ENCODE data around the gene WIPF1. TPM values are rescaled to one million over a fixed set of nuclear protein-coding genes. Genes with fewer than 3 reads are reported as not detected.
A peak's percentile ranks its signal among the peaks of the same experiment; 100 is the strongest.

WIPF1 gene
- total and polyA plus RNA-seq, 7 experiments from 2014 or later, result 92.3 to 514 (median 329) TPM

- CTCF ChIA-PET, result interaction anchor here (1.9 kb wide), 1 partner anchor 10 kb away, joined by 6 read pairs; no protein-coding TSS in a partner anchor
- peak; percentile 32 for ATAC-seq
- Histone ChIP-seq H3K36me3 (ENCODE audit: control insufficient read depth in 2 of 3, insufficient read depth in 3 of 3, low read length in 3 of 3) (peaks cover 59 to 89% (median 64%) of the 10 kb centered on the region in 3 experiments), H3K27ac (ENCODE audit: low read depth, low read length) (no peak overlapping the region), H3K4me1 (ENCODE audit: control insufficient read depth in 2 of 2, insufficient read depth in 2 of 2, low read length in 2 of 2) (peaks cover 0 to 9% of the 10 kb centered on the region in 2 donors), H3K27me3 (ENCODE audit: control insufficient read depth in 2 of 2, insufficient read depth in 2 of 2, low read length in 2 of 2) (no peaks in the 10 kb centered on the region), H3K4me3 (ENCODE audit: low read length) (no peak overlapping the region), H3K9me3 (ENCODE audit: control insufficient read depth in 2 of 3, low read length in 3 of 3) (no peaks in the 10 kb centered on the region)
- Mint-ChIP-seq H3K36me3 (peaks cover 7 to 66% (median 54%) of the 10 kb centered on the region in 5 donors), H3K27me3 (no peaks in the 10 kb centered on the region), H3K9me3 (no peaks in the 10 kb centered on the region), H3K4me1 (peaks cover 30 to 53% (median 37%) of the 10 kb centered on the region in 7 donors), H3K4me3 (no peak overlapping the region), H3K27ac (peak overlapping the region in 5 of 9 donors; percentile 36 to 80 (median 52))
- no peak for DNase-seq
- POLR2A ChIA-PET, result interaction anchor here (1.1 to 2.1 kb wide), 4 partner anchors 26 to 115 kb away, joined by 3 to 8 read pairs (median 4); partner anchors contain the start of gene GPR155
- intact Hi-C loops (cut with micrococcal nuclease), result no loop called here
Observed at GRCh38 chr2:174568425-174568824, 29.2 kb downstream of the WIPF1 start.

GRCh38 chr2:174566871-174567270 is 30.7 kb downstream of the WIPF1 start:
- intact Hi-C loops (cut with micrococcal nuclease), result no loop called here
- H3K4me3 ChIP-seq (ENCODE audit: low read length), result no peak overlapping the region
- Mint-ChIP-seq H3K36me3 (peaks cover 0 to 67% (median 57%) of the 10 kb centered on the region in 5 donors), H3K27ac (peak overlapping the region in 8 of 9 donors; percentile 22 to 85 (median 72)), H3K9me3 (no peaks in the 10 kb centered on the region), H3K4me1 (peaks cover 22 to 46% (median 29%) of the 10 kb centered on the region in 7 donors), H3K27me3 (no peaks in the 10 kb centered on the region), H3K4me3 (no peak overlapping the region)
- ATAC-seq (no peak), DNase-seq (no peak)
- peaks cover 0 to 8% of the 10 kb centered on the region in 2 donors for H3K4me1 ChIP-seq (ENCODE audit: control insufficient read depth in 2 of 2, insufficient read depth in 2 of 2, low read length in 2 of 2)
- no peak overlapping the region for H3K27ac ChIP-seq (ENCODE audit: low read depth, low read length)
- no peaks in the 10 kb centered on the region for H3K27me3 ChIP-seq (ENCODE audit: control insufficient read depth in 2 of 2, insufficient read depth in 2 of 2, low read length in 2 of 2)
- ChIA-PET CTCF (no interaction called here), POLR2A (no interaction called here)
- H3K9me3 ChIP-seq (ENCODE audit: control insufficient read depth in 2 of 3, low read length in 3 of 3), result no peaks in the 10 kb centered on the region
- H3K36me3 ChIP-seq (ENCODE audit: control insufficient read depth in 2 of 3, insufficient read depth in 3 of 3, low read length in 3 of 3), result peaks cover 65 to 89% (median 68%) of the 10 kb centered on the region in 3 experiments

- POLR2A ChIA-PET, result interaction anchor here (1.2 kb wide), 2 partner anchors 13 to 22 kb away, joined by 3 read pairs; no protein-coding TSS in a partner anchor
- Histone ChIP-seq H3K4me3 (ENCODE audit: low read length) (no peak overlapping the region), H3K9me3 (ENCODE audit: control insufficient read depth in 2 of 3, low read length in 3 of 3) (no peaks in the 10 kb centered on the region), H3K27me3 (ENCODE audit: control insufficient read depth in 2 of 2, insufficient read depth in 2 of 2, low read length in 2 of 2) (no peaks in the 10 kb centered on the region), H3K36me3 (ENCODE audit: control insufficient read depth in 2 of 3, insufficient read depth in 3 of 3, low read length in 3 of 3) (peaks cover 46 to 80% (median 65%) of the 10 kb centered on the region in 3 experiments), H3K27ac (ENCODE audit: low read depth, low read length) (peak overlapping the region; percentile 38), H3K4me1 (ENCODE audit: control insufficient read depth in 2 of 2, insufficient read depth in 2 of 2, low read length in 2 of 2) (peaks cover 0 to 3% of the 10 kb centered on the region in 2 donors)
- no peak overlapping the region for H3K4me3 Mint-ChIP-seq
- H3K4me1 Mint-ChIP-seq, result peaks cover 4 to 23% (median 9%) of the 10 kb centered on the region in 7 donors
- no peaks in the 10 kb centered on the region for H3K27me3 Mint-ChIP-seq
- peak overlapping the region in 4 of 9 donors; percentile 28 to 83 (median 58) for H3K27ac Mint-ChIP-seq
- DNase-seq (no peak), ATAC-seq (no peak)
- CTCF ChIA-PET, result interaction anchor here (0.6 kb wide), 1 partner anchor 83 kb away, joined by 6 read pairs; no protein-coding TSS in a partner anchor
- H3K9me3 Mint-ChIP-seq, result no peaks in the 10 kb centered on the region
- H3K36me3 Mint-ChIP-seq, result peaks cover 0 to 57% (median 41%) of the 10 kb centered on the region in 5 donors
- intact Hi-C loops (cut with micrococcal nuclease), result no loop called here
Observed at GRCh38 chr2:174563530-174564282, 33.9 kb downstream of the WIPF1 start.

- no peaks in the 10 kb centered on the region for H3K9me3 Mint-ChIP-seq
- H3K4me1 Mint-ChIP-seq, result peaks cover 4 to 16% (median 7%) of the 10 kb centered on the region in 7 donors
- H3K9me3 ChIP-seq (ENCODE audit: control insufficient read depth in 2 of 3, low read length in 3 of 3), result no peaks in the 10 kb centered on the region
- CTCF ChIA-PET, result interaction anchor here (1.6 kb wide), 1 partner anchor 99 kb away, joined by 3 read pairs; no protein-coding TSS in a partner anchor
- ATAC-seq (no peak), DNase-seq (no peak)
- H3K4me3 ChIP-seq (ENCODE audit: low read length), result no peak overlapping the region
- H3K27me3 ChIP-seq (ENCODE audit: control insufficient read depth in 2 of 2, insufficient read depth in 2 of 2, low read length in 2 of 2), result no peaks in the 10 kb centered on the region
- peaks cover 0 to 51% (median 32%) of the 10 kb centered on the region in 5 donors for H3K36me3 Mint-ChIP-seq
- intact Hi-C loops (cut with micrococcal nuclease), result loop anchor here in 1 of 2 donors (2.0 kb wide), 1 partner anchor 15 kb away; no protein-coding TSS in a partner anchor
- no peaks in the 10 kb centered on the region for H3K27me3 Mint-ChIP-seq
- no peak overlapping the region for H3K27ac ChIP-seq (ENCODE audit: low read depth, low read length)
- peaks cover 35 to 71% (median 53%) of the 10 kb centered on the region in 3 experiments for H3K36me3 ChIP-seq (ENCODE audit: control insufficient read depth in 2 of 3, insufficient read depth in 3 of 3, low read length in 3 of 3)
- peaks cover 0 to 3% of the 10 kb centered on the region in 2 donors for H3K4me1 ChIP-seq (ENCODE audit: control insufficient read depth in 2 of 2, insufficient read depth in 2 of 2, low read length in 2 of 2)
- no peak overlapping the region for H3K4me3 Mint-ChIP-seq
- POLR2A ChIA-PET, result interaction anchor here (0.8 to 1.0 kb wide), 3 partner anchors 9 to 74 kb away, joined by 3 to 5 read pairs (median 4); no protein-coding TSS in a partner anchor
- H3K27ac Mint-ChIP-seq, result peak overlapping the region in 4 of 9 donors; percentile 57 to 80 (median 66)
Observed at GRCh38 chr2:174561972-174562370, 35.6 kb downstream of the WIPF1 start.

GRCh38 chr2:174561283-174561971 is 36.2 kb downstream of the WIPF1 start:
- POLR2A ChIA-PET, result interaction anchor here (0.8 to 0.9 kb wide), 2 partner anchors 9 to 73 kb away, joined by 4 to 5 read pairs; no protein-coding TSS in a partner anchor
- DNase-seq, result no peak
- Histone ChIP-seq H3K4me1 (ENCODE audit: control insufficient read depth in 2 of 2, insufficient read depth in 2 of 2, low read length in 2 of 2) (peaks cover 0 to 3% of the 10 kb centered on the region in 2 donors), H3K36me3 (ENCODE audit: control insufficient read depth in 2 of 3, insufficient read depth in 3 of 3, low read length in 3 of 3) (peaks cover 31 to 65% (median 48%) of the 10 kb centered on the region in 3 experiments), H3K27ac (ENCODE audit: low read depth, low read length) (no peak overlapping the region), H3K27me3 (ENCODE audit: control insufficient read depth in 2 of 2, insufficient read depth in 2 of 2, low read length in 2 of 2) (no peaks in the 10 kb centered on the region), H3K4me3 (ENCODE audit: low read length) (no peak overlapping the region), H3K9me3 (ENCODE audit: control insufficient read depth in 2 of 3, low read length in 3 of 3) (no peaks in the 10 kb centered on the region)
- Mint-ChIP-seq H3K36me3 (peaks cover 0 to 45% (median 30%) of the 10 kb centered on the region in 5 donors), H3K27me3 (no peaks in the 10 kb centered on the region), H3K9me3 (no peaks in the 10 kb centered on the region), H3K27ac (peak overlapping the region; percentile 33 to 82 (median 63)), H3K4me1 (peaks cover 4 to 13% (median 10%) of the 10 kb centered on the region in 7 donors), H3K4me3 (no peak overlapping the region)
- ATAC-seq, result no peak
- CTCF ChIA-PET, result interaction anchor here (1.6 kb wide), 1 partner anchor 99 kb away, joined by 3 read pairs; no protein-coding TSS in a partner anchor
- intact Hi-C loops (cut with micrococcal nuclease), result loop anchor here in 1 of 2 donors (2.0 kb wide), 1 partner anchor 15 kb away; no protein-coding TSS in a partner anchor

- DNase-seq, result no peak
- peaks cover 4 to 18% (median 15%) of the 10 kb centered on the region in 7 donors for H3K4me1 Mint-ChIP-seq
- intact Hi-C loops (cut with micrococcal nuclease), result loop anchor here in 1 of 2 donors (2.0 kb wide), 1 partner anchor 16 kb away; no protein-coding TSS in a partner anchor
- Histone ChIP-seq H3K4me3 (ENCODE audit: low read length) (no peak overlapping the region), H3K27ac (ENCODE audit: low read depth, low read length) (no peak overlapping the region), H3K9me3 (ENCODE audit: control insufficient read depth in 2 of 3, low read length in 3 of 3) (no peaks in the 10 kb centered on the region), H3K36me3 (ENCODE audit: control insufficient read depth in 2 of 3, insufficient read depth in 3 of 3, low read length in 3 of 3) (peaks cover 28 to 59% (median 41%) of the 10 kb centered on the region in 3 experiments), H3K27me3 (ENCODE audit: control insufficient read depth in 2 of 2, insufficient read depth in 2 of 2, low read length in 2 of 2) (no peaks in the 10 kb centered on the region), H3K4me1 (ENCODE audit: control insufficient read depth in 2 of 2, insufficient read depth in 2 of 2, low read length in 2 of 2) (peaks cover 0 to 3% of the 10 kb centered on the region in 2 donors)
- no peak for ATAC-seq
- no peaks in the 10 kb centered on the region for H3K27me3 Mint-ChIP-seq
- H3K9me3 Mint-ChIP-seq, result no peaks in the 10 kb centered on the region
- peak overlapping the region in 7 of 9 donors; percentile 37 to 82 (median 63) for H3K27ac Mint-ChIP-seq
- POLR2A ChIA-PET, result no interaction called here
- CTCF ChIA-PET, result interaction anchor here (1.6 kb wide), 1 partner anchor 98 kb away, joined by 3 read pairs; no protein-coding TSS in a partner anchor
- H3K4me3 Mint-ChIP-seq, result no peak overlapping the region
- peaks cover 0 to 47% (median 32%) of the 10 kb centered on the region in 5 donors for H3K36me3 Mint-ChIP-seq
Observed at GRCh38 chr2:174560737-174561136, 36.9 kb downstream of the WIPF1 start.
